ENCODE results near the gene TEX9. TPM values are rescaled to one million over a fixed set of nuclear protein-coding genes. Genes with fewer than 3 reads are reported as not detected.

Gene TEX9
- total and polyA plus RNA-seq, 7 donors: 3.0 to 10.7 (median 5.7) TPM

GRCh38 chr15:56325186-56325585, 40.0 kb upstream of the TEX9 start:
- DNase-seq: no peak

GRCh38 chr15:56327721-56328502, 37.3 kb upstream of the TEX9 start:
- H3K9me3 ChIP-seq: peaks cover 0 to 4% (median 0%) of the 10 kb centered on the region in 4 donors
- no peak for DNase-seq
- no peaks in the 10 kb centered on the region for H3K4me1 ChIP-seq
- no peak overlapping the region for H3K4me3 ChIP-seq
- TF ChIP-seq EP300 (IDR thresholded peaks at IDR 0.05) (no peak), POLR2A (IDR thresholded peaks at IDR 0.05) (no peak), POLR2AphosphoS5 (IDR thresholded peaks at IDR 0.05) (no peak)
- TF ChIP-seq, protein P1, sequence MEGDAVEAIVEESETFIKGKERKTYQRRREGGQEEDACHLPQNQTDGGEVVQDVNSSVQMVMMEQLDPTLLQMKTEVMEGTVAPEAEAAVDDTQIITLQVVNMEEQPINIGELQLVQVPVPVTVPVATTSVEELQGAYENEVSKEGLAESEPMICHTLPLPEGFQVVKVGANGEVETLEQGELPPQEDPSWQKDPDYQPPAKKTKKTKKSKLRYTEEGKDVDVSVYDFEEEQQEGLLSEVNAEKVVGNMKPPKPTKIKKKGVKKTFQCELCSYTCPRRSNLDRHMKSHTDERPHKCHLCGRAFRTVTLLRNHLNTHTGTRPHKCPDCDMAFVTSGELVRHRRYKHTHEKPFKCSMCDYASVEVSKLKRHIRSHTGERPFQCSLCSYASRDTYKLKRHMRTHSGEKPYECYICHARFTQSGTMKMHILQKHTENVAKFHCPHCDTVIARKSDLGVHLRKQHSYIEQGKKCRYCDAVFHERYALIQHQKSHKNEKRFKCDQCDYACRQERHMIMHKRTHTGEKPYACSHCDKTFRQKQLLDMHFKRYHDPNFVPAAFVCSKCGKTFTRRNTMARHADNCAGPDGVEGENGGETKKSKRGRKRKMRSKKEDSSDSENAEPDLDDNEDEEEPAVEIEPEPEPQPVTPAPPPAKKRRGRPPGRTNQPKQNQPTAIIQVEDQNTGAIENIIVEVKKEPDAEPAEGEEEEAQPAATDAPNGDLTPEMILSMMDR (IDR thresholded peaks at IDR 0.05): no peak
- H3K27me3 ChIP-seq: no peaks in the 10 kb centered on the region
- WGBS, 2 donors: 76 to 93% methylated on average over 6 of the region's 6 CpGs
- H3K27ac ChIP-seq: no peak overlapping the region
- intact Hi-C loops (cut with DNase I): no loop called here
- H3K36me3 ChIP-seq: no peaks in the 10 kb centered on the region

More at GRCh38 chr15:56325186-56325585, 40.0 kb upstream of the TEX9 start:
- Histone ChIP-seq H3K27me3 (no peaks in the 10 kb centered on the region), H3K9me3 (peaks cover 0 to 4% (median 0%) of the 10 kb centered on the region in 4 donors), H3K36me3 (no peaks in the 10 kb centered on the region), H3K4me1 (no peaks in the 10 kb centered on the region), H3K27ac (no peak overlapping the region), H3K4me3 (no peak overlapping the region)
- intact Hi-C loops (cut with DNase I): no loop called here
- TF ChIP-seq, protein P1 (IDR thresholded peaks at IDR 0.05): no peak
- TF ChIP-seq POLR2AphosphoS5 (IDR thresholded peaks at IDR 0.05) (no peak), POLR2A (IDR thresholded peaks at IDR 0.05) (no peak), EP300 (IDR thresholded peaks at IDR 0.05) (no peak)
- WGBS, 2 donors: 59 to 90% methylated on average over 3 of the region's 3 CpGs

DNA sequence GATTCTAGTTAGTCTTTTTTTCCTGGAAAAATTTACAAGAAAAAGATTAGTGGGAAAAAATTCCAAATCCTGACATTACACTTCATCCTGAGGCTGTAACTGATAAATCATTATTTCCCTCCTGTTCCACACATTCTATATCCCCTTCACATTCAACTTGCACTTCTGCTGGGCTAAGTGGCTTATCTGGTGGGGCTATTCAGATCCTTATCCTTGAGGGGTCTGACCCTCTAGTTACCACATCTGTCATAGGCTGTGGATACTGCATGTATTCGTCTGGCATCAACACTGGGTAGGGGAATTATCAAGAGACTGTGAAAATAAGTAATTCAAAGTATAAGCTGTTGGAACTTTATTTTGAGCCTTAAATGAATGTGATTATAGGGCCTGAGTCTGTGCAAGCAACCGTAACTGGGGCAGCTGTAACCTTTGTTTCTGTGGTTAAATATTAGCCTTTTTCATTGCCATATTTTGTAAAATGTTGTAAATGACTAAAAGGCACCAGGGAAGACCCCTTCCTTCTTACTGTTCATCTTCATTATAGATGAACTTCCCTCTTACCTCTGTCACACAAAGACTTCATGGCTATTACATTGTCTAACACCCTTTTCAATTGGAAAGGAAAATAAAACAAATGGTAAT, 28.0 kb upstream of the TEX9 start:
- Histone ChIP-seq H3K27ac (no peak overlapping the region), H3K9me3 (no peaks in the 10 kb centered on the region), H3K36me3 (no peaks in the 10 kb centered on the region), H3K4me3 (no peak overlapping the region), H3K27me3 (no peaks in the 10 kb centered on the region), H3K4me1 (no peaks in the 10 kb centered on the region)
- intact Hi-C loops (cut with DNase I): no loop called here
- no peak for TF ChIP-seq EP300 (IDR thresholded peaks at IDR 0.05)
- TF ChIP-seq, protein P1 (IDR thresholded peaks at IDR 0.05): no peak
- no peak for TF ChIP-seq POLR2AphosphoS5 (IDR thresholded peaks at IDR 0.05)
- no peak for TF ChIP-seq POLR2A (IDR thresholded peaks at IDR 0.05)
- DNase-seq: no peak
- WGBS, 2 donors: 15 to 58% methylated on average over 2 of the region's 2 CpGs

- intact Hi-C loops (cut with DNase I): no loop called here
- Histone ChIP-seq H3K36me3 (no peaks in the 10 kb centered on the region), H3K27ac (no peak overlapping the region), H3K4me1 (no peaks in the 10 kb centered on the region), H3K4me3 (no peak overlapping the region), H3K27me3 (no peaks in the 10 kb centered on the region), H3K9me3 (no peaks in the 10 kb centered on the region)
- TF ChIP-seq EP300 (IDR thresholded peaks at IDR 0.05): no peak
- no peak for TF ChIP-seq POLR2AphosphoS5 (IDR thresholded peaks at IDR 0.05)
- TF ChIP-seq POLR2A (IDR thresholded peaks at IDR 0.05): no peak
- TF ChIP-seq, protein P1 (IDR thresholded peaks at IDR 0.05): no peak
- no peak for DNase-seq
- 72 to 98% methylated on average over 4 of the region's 4 CpGs for WGBS, 2 donors
These were observed 25.6 kb upstream of the TEX9 start for GRCh38 chr15:56339594-56339993.
